Neural crest cell (in vitro differentiated cells): Measurements from ENCODE around the gene RFX5. TPM values are rescaled to one million over a fixed set of nuclear protein-coding genes. Genes with fewer than 3 reads are reported as not detected.

ENCODE experiments used
- DNase-seq: peaks from one replicate; pipeline ENCODE4 v3.0.0; 2021; ENCODE audit warnings: low read depth, mixed read lengths, low spot score
- H3K27ac Mint-ChIP-seq: one replicate; pipeline ENCODE4 v1.8.0; 2021; ENCODE audit warnings: mild to moderate bottlenecking, mixed read lengths; ENCODE audit not compliant: unreplicated experiment
- H3K27me3 Mint-ChIP-seq: 2 replicates; pipeline ENCODE4 v1.8.0; 2021; ENCODE audit warnings: low read depth, mild to moderate bottlenecking, mixed read lengths
- H3K36me3 Mint-ChIP-seq: 2 replicates; pipeline ENCODE4 v1.8.0; 2021; ENCODE audit warnings: low read depth, mild to moderate bottlenecking, mixed read lengths
- H3K4me1 Mint-ChIP-seq: 2 replicates; pipeline ENCODE4 v1.8.0; 2021; ENCODE audit warnings: mixed read lengths
- H3K4me3 Mint-ChIP-seq: one replicate; pipeline ENCODE4 v1.8.0; 2021; ENCODE audit warnings: mild to moderate bottlenecking, mixed read lengths
- H3K9me3 Mint-ChIP-seq: 2 replicates; pipeline ENCODE4 v1.8.0; 2021; ENCODE audit warnings: mixed read lengths
- total RNA-seq: library from RNA; stranded (reverse); gene quantifications from 2 replicates; pipeline ENCODE4 v1.2.1, GENCODE V29; 2021
- TF ChIP-seq, protein P1 (sequence below): fragments of 200-600 bp; sonication (generic); conservative IDR thresholded peaks from 2 replicates; pipeline ENCODE4 v1.5.0; 2021; ENCODE audit warnings: antibody characterized with exemption, mild to moderate bottlenecking

RFX5 gene
- total RNA-seq, 1 donor from 2014 or later: 71.3 TPM

DNA sequence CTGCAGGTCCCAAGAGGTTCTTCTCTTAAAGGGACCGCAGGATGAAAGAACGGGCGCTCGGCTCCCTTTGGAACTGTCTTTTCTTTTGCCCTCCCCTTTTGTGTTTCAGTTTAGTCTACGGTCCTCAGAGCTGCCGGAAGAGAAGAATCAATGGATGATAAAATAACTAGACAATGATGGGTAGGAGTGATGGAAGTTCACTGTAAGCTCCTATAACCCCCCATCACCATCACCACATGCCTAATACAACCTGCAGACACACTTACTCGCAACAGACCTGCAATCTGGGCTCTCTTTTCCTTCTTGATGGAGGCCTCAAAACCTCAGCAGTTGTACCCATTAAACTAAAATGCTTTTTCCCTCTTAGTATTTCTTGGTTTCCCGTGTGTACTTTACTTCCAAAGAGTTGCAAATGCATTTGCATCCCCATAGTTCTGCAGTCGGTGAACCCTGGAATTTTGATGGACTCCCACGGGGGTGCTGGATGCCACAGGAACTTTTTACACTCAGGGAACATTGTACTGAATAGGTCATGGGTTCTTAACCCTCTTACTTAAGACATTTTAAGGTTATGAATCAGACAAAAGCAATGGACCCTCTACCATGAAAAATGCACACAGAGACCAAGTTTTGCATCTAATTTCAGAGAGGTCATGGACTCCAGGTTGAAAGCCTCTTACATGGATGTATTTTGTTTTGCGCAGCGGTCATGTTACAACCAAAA lies 633 bp upstream of the RFX5 start:
- no peaks in the 10 kb centered on the region for H3K27me3 Mint-ChIP-seq
- peaks cover 28% of the 10 kb centered on the region for H3K4me1 Mint-ChIP-seq
- H3K9me3 Mint-ChIP-seq: peaks cover 7% of the 10 kb centered on the region
- TF ChIP-seq, protein P1, sequence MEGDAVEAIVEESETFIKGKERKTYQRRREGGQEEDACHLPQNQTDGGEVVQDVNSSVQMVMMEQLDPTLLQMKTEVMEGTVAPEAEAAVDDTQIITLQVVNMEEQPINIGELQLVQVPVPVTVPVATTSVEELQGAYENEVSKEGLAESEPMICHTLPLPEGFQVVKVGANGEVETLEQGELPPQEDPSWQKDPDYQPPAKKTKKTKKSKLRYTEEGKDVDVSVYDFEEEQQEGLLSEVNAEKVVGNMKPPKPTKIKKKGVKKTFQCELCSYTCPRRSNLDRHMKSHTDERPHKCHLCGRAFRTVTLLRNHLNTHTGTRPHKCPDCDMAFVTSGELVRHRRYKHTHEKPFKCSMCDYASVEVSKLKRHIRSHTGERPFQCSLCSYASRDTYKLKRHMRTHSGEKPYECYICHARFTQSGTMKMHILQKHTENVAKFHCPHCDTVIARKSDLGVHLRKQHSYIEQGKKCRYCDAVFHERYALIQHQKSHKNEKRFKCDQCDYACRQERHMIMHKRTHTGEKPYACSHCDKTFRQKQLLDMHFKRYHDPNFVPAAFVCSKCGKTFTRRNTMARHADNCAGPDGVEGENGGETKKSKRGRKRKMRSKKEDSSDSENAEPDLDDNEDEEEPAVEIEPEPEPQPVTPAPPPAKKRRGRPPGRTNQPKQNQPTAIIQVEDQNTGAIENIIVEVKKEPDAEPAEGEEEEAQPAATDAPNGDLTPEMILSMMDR: no peak
- H3K36me3 Mint-ChIP-seq: peaks cover 12% of the 10 kb centered on the region
- H3K4me3 Mint-ChIP-seq: peak overlapping the region; percentile 95
- DNase-seq: no peak
- peak overlapping the region; percentile 99 for H3K27ac Mint-ChIP-seq

DNA sequence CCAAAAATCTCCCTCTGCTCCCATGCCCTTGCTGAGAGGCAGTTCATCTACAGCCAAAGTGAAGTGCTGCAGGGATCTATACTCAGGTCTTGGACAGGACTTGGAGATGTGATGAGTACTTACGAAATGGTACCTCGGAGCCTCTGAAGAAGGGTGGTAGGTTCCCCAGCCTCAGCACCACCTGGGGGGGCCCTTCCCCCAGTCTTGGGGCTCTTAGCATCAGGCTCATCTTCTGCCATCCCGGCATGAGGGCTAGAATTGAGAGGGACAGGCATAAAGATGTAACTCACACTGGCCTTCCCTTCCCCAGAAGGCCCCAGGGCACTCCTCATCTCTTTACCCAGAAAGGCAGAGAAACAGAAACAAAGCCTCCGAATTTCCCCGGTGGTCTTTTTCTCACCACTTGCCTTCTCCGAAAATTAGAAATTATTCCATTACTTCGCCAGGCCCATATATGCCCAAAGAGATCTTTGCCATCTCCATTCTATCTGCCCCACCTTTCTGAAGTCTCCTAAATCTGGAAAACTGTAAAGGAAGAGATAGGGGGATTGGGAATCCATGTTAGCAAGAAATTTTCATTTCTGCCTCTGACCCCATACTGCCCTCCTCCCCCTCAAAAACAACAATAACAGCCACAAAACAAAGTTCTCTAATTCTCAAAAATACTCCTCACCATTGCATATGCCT lies 827 bp downstream of the RFX5 start:
- Mint-ChIP-seq H3K27ac (peak overlapping the region; percentile 99), H3K27me3 (no peaks in the 10 kb centered on the region), H3K36me3 (peaks cover 8% of the 10 kb centered on the region), H3K4me1 (peaks cover 28% of the 10 kb centered on the region), H3K4me3 (peak overlapping the region; percentile 95), H3K9me3 (peaks cover 2% of the 10 kb centered on the region)
- DNase-seq: no peak
- TF ChIP-seq, protein P1: no peak

DNA sequence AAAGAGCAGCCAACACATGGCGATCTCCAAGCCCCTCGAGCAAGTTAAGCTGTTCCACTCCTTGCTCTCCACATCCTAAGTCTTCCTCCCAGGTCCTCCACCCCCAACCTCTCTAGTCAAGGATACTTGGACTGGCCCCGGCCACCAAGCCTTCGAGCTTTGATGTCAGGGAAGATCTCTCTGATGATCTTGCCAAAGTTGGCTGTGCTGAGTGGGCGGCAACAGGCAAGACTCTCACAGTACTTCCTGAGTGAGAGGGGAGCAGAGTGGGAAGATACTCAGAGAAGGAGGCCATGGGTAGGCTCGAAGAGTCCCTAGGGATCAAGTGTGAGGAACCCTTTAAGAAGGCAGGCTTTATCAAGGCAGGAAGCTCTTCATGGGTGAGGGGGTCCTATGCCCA lies 2.8 kb downstream of the RFX5 start:
- H3K27me3 Mint-ChIP-seq: no peaks in the 10 kb centered on the region
- H3K27ac Mint-ChIP-seq: no peak overlapping the region
- H3K36me3 Mint-ChIP-seq: peaks cover 8% of the 10 kb centered on the region
- no peak for DNase-seq
- H3K4me1 Mint-ChIP-seq: peaks cover 34% of the 10 kb centered on the region
- no peaks in the 10 kb centered on the region for H3K9me3 Mint-ChIP-seq
- TF ChIP-seq, protein P1: no peak
- H3K4me3 Mint-ChIP-seq: no peak overlapping the region

DNA sequence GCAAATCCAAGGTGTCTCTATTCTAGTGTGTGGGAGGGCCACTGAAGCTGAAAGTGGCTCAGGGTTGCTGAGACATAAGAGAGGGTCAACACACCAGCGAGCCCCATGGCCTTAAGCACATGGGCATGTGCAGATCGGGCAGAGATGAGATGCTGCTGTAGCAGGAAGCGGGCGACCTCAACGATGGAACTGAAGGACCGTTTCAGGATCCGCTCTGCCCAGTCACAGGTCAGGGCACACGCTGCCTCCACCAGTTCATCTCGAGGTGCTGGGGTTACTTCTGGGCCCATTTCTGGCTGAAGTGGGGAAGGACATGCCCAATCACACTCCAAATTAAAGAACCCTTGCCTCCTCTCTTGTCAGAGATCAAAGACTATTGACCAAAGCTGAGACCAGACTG lies 3.5 kb downstream of the RFX5 start:
- H3K4me3 Mint-ChIP-seq: peak overlapping the region; percentile 41
- H3K27me3 Mint-ChIP-seq: no peaks in the 10 kb centered on the region
- H3K9me3 Mint-ChIP-seq: no peaks in the 10 kb centered on the region
- peak overlapping the region; percentile 43 for H3K27ac Mint-ChIP-seq
- H3K4me1 Mint-ChIP-seq: peaks cover 34% of the 10 kb centered on the region
- TF ChIP-seq, protein P1: no peak
- peaks cover 8% of the 10 kb centered on the region for H3K36me3 Mint-ChIP-seq
- DNase-seq: no peak

DNA sequence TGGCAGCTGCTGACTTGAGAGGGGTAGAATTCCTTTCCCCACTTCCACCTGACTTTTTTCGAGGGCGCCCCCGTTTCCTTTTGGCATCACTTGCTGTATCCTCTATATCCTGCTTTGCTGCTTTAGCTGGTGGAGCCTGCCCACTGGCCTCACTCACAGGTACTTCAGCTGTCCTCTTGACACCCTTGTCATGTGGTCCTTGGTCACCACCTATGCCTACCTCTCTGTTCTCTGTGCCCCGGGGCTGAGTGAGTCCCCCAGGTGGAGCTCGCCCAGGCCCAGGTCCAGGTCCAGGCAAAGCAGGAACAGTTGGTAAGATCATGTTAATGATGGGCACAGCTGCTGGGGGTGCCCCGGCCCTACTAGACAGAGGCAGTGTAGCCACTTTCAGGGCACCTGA lies 4.5 kb downstream of the RFX5 start:
- DNase-seq: no peak
- Mint-ChIP-seq H3K27me3 (no peaks in the 10 kb centered on the region), H3K9me3 (no peaks in the 10 kb centered on the region), H3K4me3 (no peak overlapping the region), H3K4me1 (peaks cover 25% of the 10 kb centered on the region), H3K27ac (no peak overlapping the region), H3K36me3 (peaks cover 8% of the 10 kb centered on the region)
- TF ChIP-seq, protein P1: no peak
